ENCODE data around the gene MYO18A.

MYO18A gene

GRCh38 chr17:29046473-29046839 lies 133.7 kb downstream of the MYO18A start:
- no peak for DNase-seq

- no peak for DNase-seq
These were observed 134.3 kb downstream of the MYO18A start for GRCh38 chr17:29045734-29046472.

GRCh38 chr17:29045026-29045425 lies 135.2 kb downstream of the MYO18A start:
- no peak for DNase-seq

GRCh38 chr17:29043539-29044145 lies 136.6 kb downstream of the MYO18A start:
- DNase-seq, result no peak

- peak; percentile 92 for DNase-seq
These were observed 137.3 kb downstream of the MYO18A start, which contains the start of gene PIPOX for GRCh38 chr17:29042679-29043538. Gene PIPOX (plus strand): TSS chr17:29043141. CDS start chr17:29043226, 85 bp downstream.

DNA sequence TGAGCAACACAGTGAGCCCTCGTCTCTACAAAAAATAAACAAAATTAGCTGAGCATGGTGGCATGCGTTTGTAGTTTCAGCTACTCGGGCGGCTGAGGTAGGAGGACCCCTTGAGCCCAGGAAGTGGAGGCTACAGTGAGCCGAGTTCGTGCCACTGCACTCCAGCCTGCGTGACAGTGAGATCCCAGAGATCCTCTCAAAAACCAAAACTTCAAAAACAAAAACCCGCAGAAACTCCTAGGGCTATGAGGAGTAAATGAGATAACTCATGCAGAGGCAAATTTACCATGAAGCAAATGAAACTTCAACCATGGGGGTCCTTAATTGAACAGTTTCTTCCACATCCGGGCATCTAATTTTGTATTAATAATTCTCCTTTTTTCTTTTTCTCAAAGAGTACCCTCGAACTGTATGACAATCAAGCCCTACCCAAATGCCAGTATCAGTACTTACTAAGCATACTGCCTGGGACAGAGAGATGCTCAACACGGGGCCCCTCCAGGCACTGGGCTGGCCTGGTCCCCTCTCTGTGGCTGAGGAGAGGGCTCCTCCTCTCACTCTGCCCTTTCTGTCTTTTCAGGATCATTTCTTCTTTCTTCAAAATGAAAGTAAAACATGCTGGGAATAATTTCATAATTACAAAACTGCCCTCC lies 138.0 kb downstream of the MYO18A start:
- no peak for DNase-seq

DNA sequence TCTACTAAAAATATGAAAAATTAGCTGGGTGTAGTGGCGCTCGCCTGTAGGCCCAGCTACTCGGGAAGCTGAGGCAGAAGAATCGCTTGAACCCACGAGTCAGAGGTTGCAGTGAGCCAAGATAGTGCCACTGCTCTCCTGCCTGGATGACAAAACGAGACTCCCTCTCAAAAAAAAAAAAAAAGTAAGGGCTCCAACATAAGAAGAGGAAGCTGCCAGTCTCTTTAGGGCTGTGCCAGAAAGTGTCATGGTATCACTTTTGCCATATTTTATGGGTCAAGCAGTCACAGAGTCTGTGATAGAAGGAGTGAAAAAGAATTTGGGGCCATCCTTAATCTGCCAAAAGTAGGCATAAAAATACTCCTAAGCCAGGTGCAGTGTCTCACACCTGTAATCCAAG lies 138.6 kb downstream of the MYO18A start:
- DNase-seq, result no peak

GRCh38 chr17:29041091-29041490 lies 139.1 kb downstream of the MYO18A start:
- no peak for DNase-seq

- DNase-seq, result no peak
These were observed 140.2 kb downstream of the MYO18A start for GRCh38 chr17:29039764-29040598.

- no peak for DNase-seq
These were observed 142.0 kb downstream of the MYO18A start for GRCh38 chr17:29038085-29038795.

GRCh38 chr17:29037739-29038084 lies 142.5 kb downstream of the MYO18A start:
- DNase-seq, result no peak

- DNase-seq, result no peak
These were observed 143.6 kb downstream of the MYO18A start for GRCh38 chr17:29036584-29036983.

- no peak for DNase-seq
These were observed 145.7 kb downstream of the MYO18A start for GRCh38 chr17:29034510-29034909.

DNA sequence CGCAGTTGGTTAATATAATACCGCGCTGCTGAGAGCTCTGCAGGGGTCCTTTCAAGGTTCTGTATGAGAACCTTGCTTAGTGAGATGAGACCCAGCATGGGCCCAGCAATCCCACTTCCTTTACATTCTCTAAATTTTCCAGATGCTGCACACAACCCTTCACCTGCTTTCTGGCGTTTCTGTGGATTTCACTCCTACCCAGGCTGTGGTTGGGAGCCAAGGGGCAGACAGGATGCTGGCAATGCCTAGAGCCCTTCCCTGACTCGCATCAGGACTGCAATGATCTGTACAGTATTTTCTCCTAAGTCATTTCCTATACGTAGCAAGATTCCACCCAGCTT lies 147.4 kb downstream of the MYO18A start:
- no peak for DNase-seq

- DNase-seq, result no peak
These were observed 148.0 kb downstream of the MYO18A start for GRCh38 chr17:29032013-29032856.

DNA sequence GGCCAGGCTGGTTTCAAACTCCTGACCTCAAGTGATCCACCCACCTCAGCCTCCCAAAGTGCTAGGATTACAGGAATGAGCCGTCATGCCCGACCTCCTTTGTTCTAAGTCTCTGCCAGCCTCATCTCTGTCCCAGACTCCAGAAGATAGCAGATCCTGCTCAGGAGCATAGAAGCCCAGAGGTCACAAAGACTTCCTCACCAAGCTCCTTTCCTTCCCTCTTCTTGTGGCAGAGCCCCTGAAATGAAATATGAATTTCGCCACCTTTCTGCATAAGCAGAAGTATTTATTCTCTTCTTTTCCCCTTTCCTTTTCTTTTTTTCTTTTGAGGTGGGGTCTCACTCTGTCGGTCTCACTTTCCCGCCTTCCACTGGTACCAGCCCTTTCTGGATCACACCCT lies 148.7 kb downstream of the MYO18A start:
- no peak for DNase-seq

- DNase-seq, result no peak
These were observed 155.8 kb downstream of the MYO18A start for GRCh38 chr17:29024316-29024952.

DNA sequence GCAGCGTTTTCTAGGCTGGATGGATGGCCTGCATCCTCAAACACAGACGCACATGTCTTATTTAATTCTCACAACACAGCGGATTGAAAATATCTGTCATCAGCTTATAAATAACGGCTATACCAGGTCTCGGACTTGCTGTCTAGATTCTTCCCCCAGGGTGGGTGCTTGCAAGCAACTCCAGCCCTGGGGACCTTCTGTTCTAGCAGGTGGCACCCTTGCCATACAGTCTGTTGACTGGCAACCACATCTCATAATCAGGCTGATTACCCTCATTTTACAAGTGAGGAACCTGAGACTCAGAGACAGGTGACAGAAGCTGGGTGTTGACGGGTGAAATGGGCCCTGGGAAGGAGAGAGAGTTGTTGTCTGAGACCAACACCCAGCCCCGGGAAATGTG lies 158.1 kb downstream of the MYO18A start:
- DNase-seq, result no peak

DNA sequence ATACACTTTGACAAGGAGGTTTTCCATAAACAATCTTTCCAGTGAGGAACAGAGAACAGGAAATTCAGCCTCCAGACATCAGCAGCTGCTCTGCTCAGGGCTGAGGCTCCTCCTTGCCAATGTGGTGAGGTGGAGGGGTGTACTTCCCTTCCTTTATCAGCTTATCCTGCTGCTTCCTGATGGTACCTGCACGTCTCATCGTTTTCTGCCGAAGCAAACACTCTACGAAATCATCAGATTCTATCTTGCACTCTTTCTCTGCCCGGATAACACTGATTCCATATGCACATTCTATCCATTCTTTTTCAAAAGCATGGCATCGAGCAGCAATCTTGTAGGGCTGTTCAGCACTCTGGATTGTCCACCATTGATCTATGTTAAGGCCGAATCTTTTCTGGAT lies 159.0 kb downstream of the MYO18A start:
- DNase-seq, result no peak
